ENCODE results near the gene HIVEP1. TPM values are rescaled to one million over a fixed set of nuclear protein-coding genes. Genes with fewer than 3 reads are reported as not detected.
"Not testable (repeated sequence)": the region's sequence is repeated elsewhere in the genome, so short reads cannot be mapped to it uniquely, and the experiment has no call there.

Gene HIVEP1
- total RNA-seq, 2 donors from 2014 or later, result 12.5 to 15.2 TPM

DNA sequence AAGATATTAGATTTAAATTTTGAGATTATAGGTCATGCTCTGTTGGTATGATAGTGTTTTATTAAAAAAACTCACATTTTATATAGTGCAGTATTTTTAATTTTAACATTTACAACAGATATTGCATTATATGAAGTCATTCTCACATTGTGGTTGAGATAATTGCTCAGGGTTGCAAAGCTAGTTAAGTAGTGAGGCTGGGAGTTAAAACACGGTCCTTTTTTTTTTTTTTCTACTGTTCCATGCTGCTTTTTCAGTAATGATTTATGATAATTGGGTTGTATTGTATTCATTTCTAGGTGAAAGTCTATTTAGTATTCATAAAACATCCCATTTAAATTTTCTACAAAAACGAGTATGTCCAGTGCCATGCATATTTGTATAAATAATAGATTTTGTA, 160.5 kb downstream of the HIVEP1 start:
- 46 to 56% methylated on average over 2 of the region's 2 CpGs for WGBS, 2 donors
- Histone ChIP-seq H3K36me3 (replicated peaks in 1 of 2; ENCODE audit: insufficient read depth in 1 of 2, low read depth in 2 of 2) (no peaks in the 10 kb centered on the region), H3K27me3 (no peaks in the 10 kb centered on the region), H3K4me3 (no peak overlapping the region), H3K27ac (no peak overlapping the region), H3K4me1 (no peaks in the 10 kb centered on the region), H3K9me3 (no peaks in the 10 kb centered on the region)
- intact Hi-C loops (cut with DNase I), result no loop called here
- ATAC-seq (no peak), DNase-seq (no peak)
- TF ChIP-seq POLR2A (IDR thresholded peaks at IDR 0.05), result no peak
- TF ChIP-seq, protein P1, sequence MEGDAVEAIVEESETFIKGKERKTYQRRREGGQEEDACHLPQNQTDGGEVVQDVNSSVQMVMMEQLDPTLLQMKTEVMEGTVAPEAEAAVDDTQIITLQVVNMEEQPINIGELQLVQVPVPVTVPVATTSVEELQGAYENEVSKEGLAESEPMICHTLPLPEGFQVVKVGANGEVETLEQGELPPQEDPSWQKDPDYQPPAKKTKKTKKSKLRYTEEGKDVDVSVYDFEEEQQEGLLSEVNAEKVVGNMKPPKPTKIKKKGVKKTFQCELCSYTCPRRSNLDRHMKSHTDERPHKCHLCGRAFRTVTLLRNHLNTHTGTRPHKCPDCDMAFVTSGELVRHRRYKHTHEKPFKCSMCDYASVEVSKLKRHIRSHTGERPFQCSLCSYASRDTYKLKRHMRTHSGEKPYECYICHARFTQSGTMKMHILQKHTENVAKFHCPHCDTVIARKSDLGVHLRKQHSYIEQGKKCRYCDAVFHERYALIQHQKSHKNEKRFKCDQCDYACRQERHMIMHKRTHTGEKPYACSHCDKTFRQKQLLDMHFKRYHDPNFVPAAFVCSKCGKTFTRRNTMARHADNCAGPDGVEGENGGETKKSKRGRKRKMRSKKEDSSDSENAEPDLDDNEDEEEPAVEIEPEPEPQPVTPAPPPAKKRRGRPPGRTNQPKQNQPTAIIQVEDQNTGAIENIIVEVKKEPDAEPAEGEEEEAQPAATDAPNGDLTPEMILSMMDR (IDR thresholded peaks at IDR 0.05), result no peak

DNA sequence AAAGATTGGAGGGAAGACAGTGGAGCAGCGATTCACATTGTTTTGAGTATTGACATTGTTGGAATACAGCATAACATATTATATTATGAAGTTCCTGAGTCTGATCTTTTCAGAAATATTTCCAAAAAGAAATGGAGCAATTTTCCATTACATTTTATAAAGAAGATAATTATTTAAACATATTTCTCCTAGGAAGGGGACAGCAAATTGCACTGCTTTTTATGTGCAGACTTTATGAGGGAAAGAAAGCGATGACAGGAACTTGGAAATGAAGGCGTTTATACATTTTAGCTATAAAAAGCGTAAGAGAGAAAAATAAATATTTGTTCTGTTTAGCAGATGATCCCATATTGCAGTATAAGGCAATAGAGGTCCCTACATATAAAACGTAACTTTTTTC, 161.1 kb downstream of the HIVEP1 start:
- intact Hi-C loops (cut with DNase I), result no loop called here
- 76% methylated on average over 5 of the region's 5 CpGs for WGBS, 2 donors
- H3K36me3 ChIP-seq (replicated peaks in 1 of 2; ENCODE audit: insufficient read depth in 1 of 2, low read depth in 2 of 2), result no peaks in the 10 kb centered on the region
- no peaks in the 10 kb centered on the region for H3K4me1 ChIP-seq
- ATAC-seq (no peak), DNase-seq (no peak)
- H3K4me3 ChIP-seq, result no peak overlapping the region
- no peaks in the 10 kb centered on the region for H3K27me3 ChIP-seq
- H3K27ac ChIP-seq, result no peak overlapping the region
- no peaks in the 10 kb centered on the region for H3K9me3 ChIP-seq
- TF ChIP-seq, protein P1 (IDR thresholded peaks at IDR 0.05), result no peak
- TF ChIP-seq POLR2A (IDR thresholded peaks at IDR 0.05), result no peak

DNA sequence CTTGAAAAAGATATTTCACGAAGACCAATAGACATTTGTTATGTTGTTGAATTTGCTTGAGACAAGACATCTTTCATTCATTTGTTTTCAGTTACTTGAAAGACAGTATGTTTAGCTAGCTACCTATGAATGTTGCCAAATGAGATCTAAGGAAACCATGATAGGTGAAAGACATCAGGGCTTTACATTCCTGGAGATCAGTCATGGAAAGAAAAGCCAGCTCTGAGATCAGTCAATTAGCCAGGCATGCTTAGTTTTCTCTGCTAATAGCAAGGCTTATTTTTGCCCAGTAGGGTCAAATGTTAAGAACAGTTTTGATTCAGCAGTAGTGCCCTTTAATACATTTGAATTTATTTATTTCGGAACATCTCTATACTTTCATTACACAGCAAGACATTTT, 161.5 kb downstream of the HIVEP1 start:
- Histone ChIP-seq H3K9me3 (no peaks in the 10 kb centered on the region), H3K4me1 (no peaks in the 10 kb centered on the region), H3K4me3 (no peak overlapping the region), H3K27ac (no peak overlapping the region), H3K27me3 (no peaks in the 10 kb centered on the region), H3K36me3 (replicated peaks in 1 of 2; ENCODE audit: insufficient read depth in 1 of 2, low read depth in 2 of 2) (no peaks in the 10 kb centered on the region)
- DNase-seq (no peak), ATAC-seq (no peak)
- no peak for TF ChIP-seq POLR2A (IDR thresholded peaks at IDR 0.05)
- TF ChIP-seq, protein P1 (IDR thresholded peaks at IDR 0.05), result no peak
- WGBS, 2 donors, result 82% methylated on average over 2 of the region's 2 CpGs
- intact Hi-C loops (cut with DNase I), result no loop called here

DNA sequence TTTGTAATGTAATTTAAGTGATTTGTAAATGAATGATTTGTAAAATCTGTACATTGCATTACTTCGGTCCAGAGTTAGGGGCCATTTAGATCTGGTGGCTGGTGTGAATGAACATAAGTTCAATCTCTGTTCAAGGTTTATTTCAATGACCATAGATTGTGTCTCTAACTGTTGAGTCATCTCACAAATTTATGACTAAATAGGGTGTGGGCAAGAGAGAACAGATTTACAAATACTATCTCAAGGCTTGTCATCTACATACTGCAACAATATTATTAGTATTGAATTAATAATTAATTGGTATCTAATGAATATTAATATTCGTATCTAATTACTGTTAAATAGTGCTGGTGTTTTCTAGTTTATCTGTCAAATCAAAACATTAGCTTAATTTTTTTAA, 162.8 kb downstream of the HIVEP1 start:
- ATAC-seq (no peak), DNase-seq (no peak)
- Histone ChIP-seq H3K4me3 (no peak overlapping the region), H3K27ac (no peak overlapping the region), H3K9me3 (no peaks in the 10 kb centered on the region), H3K36me3 (replicated peaks in 1 of 2; ENCODE audit: insufficient read depth in 1 of 2, low read depth in 2 of 2) (no peaks in the 10 kb centered on the region), H3K27me3 (no peaks in the 10 kb centered on the region), H3K4me1 (no peaks in the 10 kb centered on the region)
- 54 to 84% methylated on average over 2 of the region's 2 CpGs for WGBS, 2 donors
- intact Hi-C loops (cut with DNase I), result no loop called here
- TF ChIP-seq, protein P1 (IDR thresholded peaks at IDR 0.05), result no peak
- TF ChIP-seq POLR2A (IDR thresholded peaks at IDR 0.05), result no peak

DNA sequence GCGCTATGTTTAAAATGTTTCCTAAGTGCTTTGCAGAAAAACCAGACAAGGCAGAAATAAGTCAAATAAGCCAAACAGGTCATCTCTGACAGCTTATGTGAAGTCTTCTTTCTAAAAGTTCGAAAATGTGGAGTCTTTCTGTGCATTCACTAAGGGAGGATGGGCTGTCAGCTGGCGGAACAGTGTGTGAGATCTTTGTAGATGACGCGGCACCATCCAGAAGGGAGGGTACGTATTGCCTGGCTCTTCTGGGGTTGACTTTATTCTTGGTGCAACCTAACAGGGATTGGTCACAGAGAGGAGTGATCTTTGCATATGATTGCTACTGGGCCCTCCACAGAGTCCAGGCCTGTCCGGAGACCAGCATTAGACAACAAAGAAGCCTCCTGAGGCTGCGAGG, 163.5 kb downstream of the HIVEP1 start:
- no peaks in the 10 kb centered on the region for H3K9me3 ChIP-seq
- 90 to 96% methylated on average over 7 to 8 of the region's 8 CpGs for WGBS, 2 donors
- H3K4me3 ChIP-seq, result no peak overlapping the region
- TF ChIP-seq POLR2A (IDR thresholded peaks at IDR 0.05), result no peak
- TF ChIP-seq, protein P1 (IDR thresholded peaks at IDR 0.05), result no peak
- ATAC-seq, result no peak
- no peak for DNase-seq
- intact Hi-C loops (cut with DNase I), result no loop called here
- no peaks in the 10 kb centered on the region for H3K4me1 ChIP-seq
- H3K27me3 ChIP-seq, result no peaks in the 10 kb centered on the region
- no peak overlapping the region for H3K27ac ChIP-seq
- H3K36me3 ChIP-seq (replicated peaks in 1 of 2; ENCODE audit: insufficient read depth in 1 of 2, low read depth in 2 of 2), result no peaks in the 10 kb centered on the region

DNA sequence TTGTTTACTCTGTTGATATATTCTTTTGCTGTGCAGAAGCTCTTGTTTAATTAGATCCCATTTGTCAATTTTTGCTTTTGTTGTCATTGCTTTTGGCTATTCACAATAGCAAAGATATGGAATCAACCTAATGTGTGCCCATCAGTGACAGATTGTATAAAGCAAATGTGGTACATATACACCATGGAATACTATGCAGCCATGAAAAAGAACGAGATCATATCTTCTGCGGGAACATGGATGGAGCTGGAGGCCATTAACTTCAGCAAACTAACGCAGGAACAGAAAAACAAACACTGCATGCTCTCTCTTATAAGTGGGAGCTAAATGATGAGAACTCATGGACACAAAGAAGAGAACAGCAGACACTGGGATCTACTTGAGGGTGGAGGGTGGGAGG, 164.7 kb downstream of the HIVEP1 start:
- ATAC-seq; H3K36me3 ChIP-seq (replicated peaks in 1 of 2; ENCODE audit: insufficient read depth in 1 of 2, low read depth in 2 of 2); H3K27me3 ChIP-seq; H3K4me3 ChIP-seq; H3K27ac ChIP-seq; intact Hi-C loops (cut with DNase I); H3K4me1 ChIP-seq; DNase-seq; H3K9me3 ChIP-seq: not testable (repeated sequence)
- WGBS, 2 donors, result 77 to 79% methylated on average over 3 of the region's 3 CpGs

Measured in body of pancreas (tissue), 4 donors.